GM21619 (cell line): Measurements from ENCODE around the gene PEX12.
"Not testable (repeated sequence)": the region's sequence is repeated elsewhere in the genome, so short reads cannot be mapped to it uniquely, and the experiment has no call there.

Source experiments
- ATAC-seq: cut with Tn5 transposase; IDR thresholded peaks from one replicate; pipeline ENCODE4 v1.9.1; 2021; ENCODE audit not compliant: unreplicated experiment

PEX12 gene

GRCh38 chr17:35578929-35579432 lies 610 bp upstream of the PEX12 start:
- no peak for ATAC-seq

GRCh38 chr17:35577830-35578196 lies 558 bp downstream of the PEX12 start:
- ATAC-seq, result no peak

GRCh38 chr17:35575759-35576158 lies 2.6 kb downstream of the PEX12 start:
- no peak for ATAC-seq

GRCh38 chr17:35569405-35569804 lies 9.0 kb downstream of the PEX12 start:
- no peak for ATAC-seq

GRCh38 chr17:35568561-35568960 lies 9.8 kb downstream of the PEX12 start:
- no peak for ATAC-seq

GRCh38 chr17:35566968-35567367 lies 11.4 kb downstream of the PEX12 start:
- ATAC-seq, result no peak

- ATAC-seq, result not testable (repeated sequence)
Observed at GRCh38 chr17:35563181-35563580, 15.2 kb downstream of the PEX12 start.

GRCh38 chr17:35560703-35561102 lies 17.7 kb downstream of the PEX12 start, which contains the start of gene SLFN14:
Gene SLFN14 (minus strand): TSS chr17:35560819. CDS start chr17:35558062, 2,757 bp downstream.
- ATAC-seq, result no peak

GRCh38 chr17:35559495-35560210 lies 18.7 kb downstream of the PEX12 start:
- no peak for ATAC-seq

GRCh38 chr17:35557353-35557752 lies 21.0 kb downstream of the PEX12 start:
- no peak for ATAC-seq

- no peak for ATAC-seq
Observed at GRCh38 chr17:35555691-35556090, 22.7 kb downstream of the PEX12 start.

GRCh38 chr17:35554668-35555067 lies 23.7 kb downstream of the PEX12 start:
- no peak for ATAC-seq

GRCh38 chr17:35553310-35553709 lies 25.1 kb downstream of the PEX12 start:
- no peak for ATAC-seq

- ATAC-seq, result no peak
Observed at GRCh38 chr17:35548978-35549377, 29.4 kb downstream of the PEX12 start.

GRCh38 chr17:35548208-35548810 lies 30.1 kb downstream of the PEX12 start:
- ATAC-seq, result no peak

GRCh38 chr17:35546487-35546886 lies 31.9 kb downstream of the PEX12 start:
- ATAC-seq, result no peak

GRCh38 chr17:35545150-35545549 lies 33.2 kb downstream of the PEX12 start:
- ATAC-seq, result no peak

- ATAC-seq, result no peak
Observed at GRCh38 chr17:35543856-35544255, 34.5 kb downstream of the PEX12 start.

- ATAC-seq, result no peak
Observed at GRCh38 chr17:35542990-35543389, 35.4 kb downstream of the PEX12 start.

- ATAC-seq, result no peak
Observed at GRCh38 chr17:35541434-35541833, 36.9 kb downstream of the PEX12 start.

- ATAC-seq, result no peak
Observed at GRCh38 chr17:35540589-35541404, 37.6 kb downstream of the PEX12 start.

GRCh38 chr17:35539659-35540026 lies 38.7 kb downstream of the PEX12 start:
- ATAC-seq, result no peak
